SU-DHL-6 (cell line): ENCODE measurements around the gene ABCA6.

Experiments used
- EZH2phosphoT487 ChIP-seq: fragments of 200-600 bp; sonication (generic), shearing (Covaris generic); conservative IDR thresholded peaks from 2 replicates; pipeline ENCODE4 v1.6.1; 2018; ENCODE audit warnings: mild to moderate bottlenecking, antibody characterized with exemption, low read length, moderate library complexity, mixed read lengths
- TF ChIP-seq, protein P1 (sequence below): fragments of 200-600 bp; sonication (generic); IDR thresholded peaks from one replicate; pipeline ENCODE4 v1.5.1; 2017; ENCODE audit warnings: antibody characterized with exemption, mild to moderate bottlenecking, low read length, moderate library complexity; ENCODE audit not compliant: insufficient read depth, poor library complexity, severe bottlenecking

DNA sequence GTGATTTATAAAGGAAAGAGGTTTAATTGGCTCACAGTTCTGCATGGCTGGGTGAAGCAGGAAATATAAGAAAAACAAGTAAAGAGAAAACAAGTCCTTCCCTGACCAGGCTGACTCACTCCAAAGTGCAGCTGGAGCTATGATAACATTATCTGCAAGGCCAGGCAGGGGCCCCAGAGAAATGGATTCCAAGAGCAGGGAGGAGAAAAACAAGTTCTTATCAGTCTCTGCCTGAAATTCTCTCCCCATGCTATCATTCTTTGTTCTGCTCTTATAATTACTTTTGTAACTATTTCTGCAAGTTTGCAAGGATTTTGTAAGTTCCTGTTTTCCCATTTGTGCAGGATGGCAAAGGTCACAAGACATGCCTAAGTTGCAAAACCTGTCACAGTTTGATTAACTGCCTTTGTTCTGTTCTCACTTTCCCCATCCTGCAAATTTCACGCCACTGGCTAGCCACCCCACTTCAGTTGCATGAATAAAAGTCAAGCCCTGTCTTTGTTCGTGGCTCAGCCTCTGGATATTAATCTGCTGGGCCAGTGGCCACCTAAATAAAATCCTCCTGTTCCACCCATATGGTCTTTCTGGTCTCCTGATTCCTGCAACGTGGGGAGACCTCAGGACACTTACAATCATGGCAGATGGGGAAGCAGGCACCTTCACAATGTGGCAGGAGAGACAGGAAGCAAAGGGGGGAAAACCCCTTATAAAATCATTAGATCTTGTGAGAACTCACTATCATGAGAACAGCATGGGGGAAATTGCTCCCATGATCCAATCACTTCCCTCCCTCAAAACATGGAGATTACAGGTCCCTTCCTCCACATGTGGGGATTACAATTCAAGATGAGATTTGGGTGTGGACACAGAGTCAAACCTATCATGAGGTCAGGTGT, 94.1 kb downstream of the ABCA6 start:
- TF ChIP-seq, protein P1, sequence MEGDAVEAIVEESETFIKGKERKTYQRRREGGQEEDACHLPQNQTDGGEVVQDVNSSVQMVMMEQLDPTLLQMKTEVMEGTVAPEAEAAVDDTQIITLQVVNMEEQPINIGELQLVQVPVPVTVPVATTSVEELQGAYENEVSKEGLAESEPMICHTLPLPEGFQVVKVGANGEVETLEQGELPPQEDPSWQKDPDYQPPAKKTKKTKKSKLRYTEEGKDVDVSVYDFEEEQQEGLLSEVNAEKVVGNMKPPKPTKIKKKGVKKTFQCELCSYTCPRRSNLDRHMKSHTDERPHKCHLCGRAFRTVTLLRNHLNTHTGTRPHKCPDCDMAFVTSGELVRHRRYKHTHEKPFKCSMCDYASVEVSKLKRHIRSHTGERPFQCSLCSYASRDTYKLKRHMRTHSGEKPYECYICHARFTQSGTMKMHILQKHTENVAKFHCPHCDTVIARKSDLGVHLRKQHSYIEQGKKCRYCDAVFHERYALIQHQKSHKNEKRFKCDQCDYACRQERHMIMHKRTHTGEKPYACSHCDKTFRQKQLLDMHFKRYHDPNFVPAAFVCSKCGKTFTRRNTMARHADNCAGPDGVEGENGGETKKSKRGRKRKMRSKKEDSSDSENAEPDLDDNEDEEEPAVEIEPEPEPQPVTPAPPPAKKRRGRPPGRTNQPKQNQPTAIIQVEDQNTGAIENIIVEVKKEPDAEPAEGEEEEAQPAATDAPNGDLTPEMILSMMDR, result no peak
- TF ChIP-seq EZH2phosphoT487, result no peak
